Stomach (tissue), 9 donors: Measurements from ENCODE around the gene RNU7-1. TPM values are rescaled to one million over a fixed set of nuclear protein-coding genes. Genes with fewer than 3 reads are reported as not detected.
"Not testable (repeated sequence)": the region's sequence is repeated elsewhere in the genome, so short reads cannot be mapped to it uniquely, and the experiment has no call there.

Experiments used
- DNase-seq, 2 donors: peaks; one replicate each; pipeline versions ENCODE4 v3.0.0 to v3.0.0-alpha.2; 2013 to 2019
- H3K27ac ChIP-seq, 5 donors: fragments of 200-600 bp in 4 of 5; sonication (generic) in 4 of 5; one replicate each; pipeline ENCODE4 v1.5.1; 2013 to 2019; ENCODE audit warnings: mild to moderate bottlenecking in 1 of 5, moderate library complexity in 1 of 5
- H3K27me3 ChIP-seq, 3 donors: fragments of 200-600 bp; sonication (generic); one replicate each; pipeline ENCODE4 v1.5.1; 2017 to 2019; ENCODE audit warnings: mixed run types in 1 of 3
- H3K36me3 ChIP-seq, 4 donors: fragments of 200-600 bp; sonication (generic); 1 replicate in 3 of 4; 2 replicates in 1 of 4; pipeline ENCODE4 v1.5.1; 2016 to 2019
- H3K4me1 ChIP-seq, 4 donors: fragments of 200-600 bp; sonication (generic); one replicate each; pipeline ENCODE4 v1.5.1; 2016 to 2019
- H3K4me3 ChIP-seq, 4 donors: fragments of 200-600 bp; sonication (generic) in 3 of 4; one replicate each; pipeline ENCODE4 v1.5.1; 2016 to 2019; ENCODE audit warnings: mild to moderate bottlenecking in 1 of 4
- H3K9me3 ChIP-seq, 4 donors: fragments of 200-600 bp; sonication (generic); one replicate each; pipeline ENCODE4 v1.5.1; 2016 to 2019
- CTCF ChIP-seq, 7 experiments: fragments of 450-650 bp in 4 of 7; fragments of 200-600 bp in 3 of 7; sonication (generic) in 3 of 7; IDR thresholded peaks; one replicate each; pipeline ENCODE4 v1.5.1; 2016 to 2019; ENCODE audit warnings: antibody characterized with exemption in 7 of 7, control low read depth in 2 of 7, mild to moderate bottlenecking in 1 of 7
- EP300 ChIP-seq: sonication (generic); formaldehyde crosslinking; IDR thresholded peaks from one replicate; pipeline ENCODE4 v1.6.1; 2017; ENCODE audit warnings: antibody characterized with exemption
- POLR2A ChIP-seq, 4 donors: fragments of 450-650 bp; IDR thresholded peaks; one replicate each; pipeline ENCODE4 v1.6.1; 2016; ENCODE audit warnings: antibody characterized with exemption in 4 of 4, control low read depth in 2 of 4, mild to moderate bottlenecking in 1 of 4, moderate library complexity in 1 of 4
- POLR2AphosphoS5 ChIP-seq, 3 donors: sonication (generic); formaldehyde crosslinking; IDR thresholded peaks; one replicate each; pipeline ENCODE4 v1.6.1; 2016; ENCODE audit warnings: antibody characterized with exemption in 3 of 3
- WGBS, 5 donors: extraction: QIAGEN DNeasy Blood & Tissue Kit in 3 of 5; methylation state at CpG; one replicate each; pipeline versions ENCODE4 v1.1.5 to v1.1.7; 2013 to 2018; 5-methylcytosine and 5-hydroxymethylcytosine counted together
- intact Hi-C: fragments of 100-400 bp; cut with DNase I; formaldehyde crosslinking; loops from one replicate; pipeline ENCODE4 v1.15.1; 2023; ENCODE audit warnings: low total_unique reads
- polyA plus RNA-seq, 3 donors: library from polyadenylated mRNA; stranded (reverse); fragments of 200-250 nt; gene quantifications; one replicate each; pipeline ENCODE4 v1.2.3, GENCODE V29; 2013
- total RNA-seq, 5 donors: library from RNA; depleted of rRNA; stranded (reverse); fragments of >200 nt; gene quantifications; one replicate each; pipeline versions ENCODE4 v1.1.0 to v1.2.3, GENCODE V29; 2014 to 2016
- donor health status: healthy with polysubstance abuse.
- donor health status: Bipolar disorder and iron deficiency.
- donor health status: healthy.

RNU7-1 gene
- total and polyA plus RNA-seq, 8 donors, result not detected

GRCh38 chr12:6904280-6905276 is 39.0 kb upstream of the RNU7-1 start, which contains the start of gene LRRC23:
Gene LRRC23 (plus strand): TSS chr12:6904822. CDS start chr12:6905634, 812 bp downstream.
- Histone ChIP-seq H3K27me3 (no peaks in the 10 kb centered on the region), H3K9me3 (no peaks in the 10 kb centered on the region), H3K36me3 (peaks cover 0 to 13% (median 12%) of the 10 kb centered on the region in 4 donors), H3K4me3 (peak within 1 kb of the TSS; percentile 61 to 82 (median 66)), H3K4me1 (peaks cover 11 to 24% (median 23%) of the 10 kb centered on the region in 4 donors), H3K27ac (peak within 1 kb of the TSS; percentile 53 to 88 (median 86))
- intact Hi-C loops, result no loop called here
- peak; percentile 68 to 88 (median 73) for TF ChIP-seq POLR2AphosphoS5 (IDR thresholded peaks at IDR 0.05)
- TF ChIP-seq EP300, result no peak
- peak; percentile 99 for DNase-seq
- 3 to 4% (median 4%) methylated on average over 34 of the region's 34 CpGs for WGBS, 5 donors

- H3K27me3 ChIP-seq, result no peaks in the 10 kb centered on the region
- DNase-seq, result no peak
- peaks cover 11 to 17% (median 15%) of the 10 kb centered on the region in 4 donors for H3K4me1 ChIP-seq
- H3K27ac ChIP-seq, result peak overlapping the region; percentile 53 to 88 (median 86)
- no peaks in the 10 kb centered on the region for H3K9me3 ChIP-seq
- intact Hi-C loops, result no loop called here
- 57 to 69% (median 65%) methylated on average over 5 of the region's 5 CpGs for WGBS, 5 donors
- H3K4me3 ChIP-seq, result peak overlapping the region; percentile 61 to 82 (median 66)
- no peak for TF ChIP-seq CTCF (IDR thresholded peaks at IDR 0.05)
- no peak for TF ChIP-seq POLR2A (IDR thresholded peaks at IDR 0.05)
- no peak for TF ChIP-seq POLR2AphosphoS5 (IDR thresholded peaks at IDR 0.05)
- no peak for TF ChIP-seq EP300
- peaks cover 0 to 13% (median 12%) of the 10 kb centered on the region in 4 donors for H3K36me3 ChIP-seq
Observed at GRCh38 chr12:6905414-6906040, 38.1 kb upstream of the RNU7-1 start.

- peaks cover 0 to 13% (median 12%) of the 10 kb centered on the region in 4 donors for H3K36me3 ChIP-seq
- intact Hi-C loops, H3K4me3 ChIP-seq, H3K27ac ChIP-seq, H3K9me3 ChIP-seq, H3K27me3 ChIP-seq, DNase-seq: not testable (repeated sequence)
- 91 to 98% (median 96%) methylated on average over 6 to 11 of the region's 11 CpGs for WGBS, 5 donors
- peaks cover 11 to 17% (median 15%) of the 10 kb centered on the region in 4 donors for H3K4me1 ChIP-seq
Observed at GRCh38 chr12:6908141-6908540, 35.5 kb upstream of the RNU7-1 start.

- 87 to 95% (median 90%) methylated on average over 4 of the region's 4 CpGs for WGBS, 5 donors
- intact Hi-C loops, result no loop called here
Observed at GRCh38 chr12:6909421-6910145, 34.0 kb upstream of the RNU7-1 start.

More at GRCh38 chr12:6909421-6910145, 34.0 kb upstream of the RNU7-1 start:
- H3K9me3 ChIP-seq, result no peaks in the 10 kb centered on the region
- no peak overlapping the region for H3K4me3 ChIP-seq
- TF ChIP-seq POLR2AphosphoS5 (IDR thresholded peaks at IDR 0.05) (no peak), EP300 (no peak), POLR2A (IDR thresholded peaks at IDR 0.05) (no peak), CTCF (IDR thresholded peaks at IDR 0.05) (no peak)
- H3K27me3 ChIP-seq, result peaks cover 0 to 20% (median 11%) of the 10 kb centered on the region in 3 donors
- no peak for DNase-seq
- peaks cover 0 to 13% (median 12%) of the 10 kb centered on the region in 4 donors for H3K36me3 ChIP-seq
- H3K4me1 ChIP-seq, result peaks cover 12 to 22% (median 19%) of the 10 kb centered on the region in 4 donors
- no peak overlapping the region for H3K27ac ChIP-seq
